NT2/D1 (cell line): Measurements from ENCODE around the gene SFXN3.
A peak's percentile ranks its signal among the peaks of the same experiment; 100 is the strongest.

ENCODE experiments used
- DNase-seq: peaks from one replicate; pipeline ENCODE4 v3.0.0-alpha.2; 2011; ENCODE audit warnings: low read depth, low spot score
- H3K27me3 ChIP-seq: 2 replicates; pipeline ENCODE4 v1.6.0; 2011; ENCODE audit warnings: mild to moderate bottlenecking; ENCODE audit not compliant: insufficient read length, insufficient read depth
- H3K36me3 ChIP-seq: 2 replicates; pipeline ENCODE4 v1.6.1; 2011; ENCODE audit warnings: mild to moderate bottlenecking, low read length, mixed read lengths; ENCODE audit not compliant: insufficient read depth, insufficient read length
- H3K4me1 ChIP-seq: 2 replicates; pipeline ENCODE4 v1.5.1; 2011; ENCODE audit not compliant: insufficient read depth, insufficient read length
- H3K4me3 ChIP-seq: 2 replicates; pipeline ENCODE4 v1.5.1; 2011; ENCODE audit warnings: low read depth; ENCODE audit not compliant: insufficient read length
- H3K9ac ChIP-seq: 2 replicates; pipeline ENCODE4 v1.6.0; 2011; ENCODE audit warnings: low read depth; ENCODE audit not compliant: insufficient read length
- H3K9me3 ChIP-seq: 2 replicates; pipeline ENCODE4 v1.5.1; 2011; ENCODE audit warnings: mild to moderate bottlenecking, low read length; ENCODE audit not compliant: insufficient read depth
- SUZ12 ChIP-seq: IDR thresholded peaks from 2 replicates; pipeline ENCODE4 v1.6.1; 2011; ENCODE audit not compliant: insufficient read length, insufficient read depth; ENCODE audit errors: extremely low read depth
- YY1 ChIP-seq: IDR thresholded peaks from 2 replicates; pipeline ENCODE4 v1.6.1; 2011; ENCODE audit not compliant: insufficient read length, insufficient read depth
- ZNF274 ChIP-seq: IDR thresholded peaks from 2 replicates; pipeline ENCODE4 v1.6.1; 2011; ENCODE audit warnings: mild to moderate bottlenecking, low read depth, low read length

SFXN3 gene

GRCh38 chr10:100986952-100987684 is 43.9 kb upstream of the SFXN3 start, which contains the start of the genes MRPL43 and TWNK:
Gene MRPL43 (minus strand): TSS chr10:100987497. CDS start chr10:100987443, 54 bp downstream.
Gene TWNK (plus strand): TSS chr10:100987543. CDS start chr10:100988211, 668 bp downstream.
- peak; percentile 66 for DNase-seq
- H3K36me3 ChIP-seq, result peaks cover 57% of the 10 kb centered on the region
- no peaks in the 10 kb centered on the region for H3K27me3 ChIP-seq
- H3K4me3 ChIP-seq, result peak within 1 kb of the TSS; percentile 97
- H3K4me1 ChIP-seq, result peaks cover 6% of the 10 kb centered on the region
- TF ChIP-seq ZNF274 (no peak), SUZ12 (no peak), YY1 (no peak)
- peak within 1 kb of the TSS; percentile 98 for H3K9ac ChIP-seq
- no peaks in the 10 kb centered on the region for H3K9me3 ChIP-seq

GRCh38 chr10:100987685-100988049 is 43.4 kb upstream of the SFXN3 start:
- Histone ChIP-seq H3K9ac (peak overlapping the region; percentile 98), H3K9me3 (no peaks in the 10 kb centered on the region), H3K4me3 (peak overlapping the region; percentile 97), H3K36me3 (peaks cover 60% of the 10 kb centered on the region), H3K27me3 (no peaks in the 10 kb centered on the region), H3K4me1 (peaks cover 6% of the 10 kb centered on the region)
- no peak for TF ChIP-seq ZNF274
- TF ChIP-seq YY1, result no peak
- TF ChIP-seq SUZ12, result no peak
- no peak for DNase-seq

- Histone ChIP-seq H3K27me3 (no peaks in the 10 kb centered on the region), H3K4me1 (peaks cover 6% of the 10 kb centered on the region), H3K36me3 (peaks cover 61% of the 10 kb centered on the region), H3K4me3 (peak overlapping the region; percentile 97), H3K9ac (peak overlapping the region; percentile 98), H3K9me3 (no peaks in the 10 kb centered on the region)
- DNase-seq, result no peak
- no peak for TF ChIP-seq YY1
- no peak for TF ChIP-seq SUZ12
- TF ChIP-seq ZNF274, result no peak
These were observed 42.9 kb upstream of the SFXN3 start for GRCh38 chr10:100988166-100988565.

GRCh38 chr10:100989088-100989487 is 41.9 kb upstream of the SFXN3 start:
- TF ChIP-seq ZNF274, result no peak
- no peak for TF ChIP-seq YY1
- TF ChIP-seq SUZ12, result no peak
- peaks cover 66% of the 10 kb centered on the region for H3K36me3 ChIP-seq
- H3K27me3 ChIP-seq, result no peaks in the 10 kb centered on the region
- no peaks in the 10 kb centered on the region for H3K9me3 ChIP-seq
- no peak for DNase-seq
- H3K9ac ChIP-seq, result peak overlapping the region; percentile 8
- no peak overlapping the region for H3K4me3 ChIP-seq
- peaks cover 6% of the 10 kb centered on the region for H3K4me1 ChIP-seq

GRCh38 chr10:100993986-100994708 is 36.9 kb upstream of the SFXN3 start:
- DNase-seq, result no peak
- Histone ChIP-seq H3K4me1 (peaks cover 9% of the 10 kb centered on the region), H3K9me3 (no peaks in the 10 kb centered on the region)

GRCh38 chr10:100995181-100995580 is 35.9 kb upstream of the SFXN3 start:
- H3K9ac ChIP-seq, result no peak overlapping the region
- TF ChIP-seq SUZ12 (no peak), YY1 (no peak), ZNF274 (no peak)
- H3K9me3 ChIP-seq, result no peaks in the 10 kb centered on the region
- H3K36me3 ChIP-seq, result peaks cover 39% of the 10 kb centered on the region
- peaks cover 9% of the 10 kb centered on the region for H3K4me1 ChIP-seq
- DNase-seq, result no peak
- no peak overlapping the region for H3K4me3 ChIP-seq
- no peaks in the 10 kb centered on the region for H3K27me3 ChIP-seq

More at GRCh38 chr10:100993986-100994708, 36.9 kb upstream of the SFXN3 start:
- Histone ChIP-seq H3K27me3 (no peaks in the 10 kb centered on the region), H3K36me3 (peaks cover 48% of the 10 kb centered on the region), H3K4me3 (no peak overlapping the region), H3K9ac (no peak overlapping the region)
- TF ChIP-seq YY1, result no peak
- no peak for TF ChIP-seq ZNF274
- no peak for TF ChIP-seq SUZ12
